SK-N-SH treated with all-trans-retinoic acid at 6 μM for 48 hours (cell line): ENCODE measurements around the gene ASAH2.

ENCODE experiments used
- ATAC-seq: fragments of 200-7000 bp; cut with Tn5 transposase; 3 replicates; pipeline ENCODE4 v1.9.1; 2020; ENCODE audit warnings: mild to moderate bottlenecking, moderate library complexity
- ARNTL ChIP-seq: fragments of 450-650 bp; formaldehyde crosslinking; IDR thresholded peaks from 2 replicates; pipeline ENCODE4 v1.5.0; 2020; ENCODE audit warnings: low read depth, mild to moderate bottlenecking, moderate library complexity, borderline replicate concordance
- BACH2 ChIP-seq: fragments of 250-450 bp; sonication (Bioruptor Pico); IDR thresholded peaks from 2 replicates; pipeline ENCODE4 v1.9.0; 2021; ENCODE audit warnings: mild to moderate bottlenecking, borderline replicate concordance
- CREB5 ChIP-seq: fragments of 250-450 bp; sonication (Bioruptor Pico); IDR thresholded peaks from 2 replicates; pipeline ENCODE4 v1.5.1; 2020; ENCODE audit warnings: low read depth, mild to moderate bottlenecking, moderate library complexity
- CSDC2 ChIP-seq: fragments of 250-450 bp; sonication (Bioruptor Pico); IDR thresholded peaks from 2 replicates; pipeline ENCODE4 v1.5.0; 2020; ENCODE audit warnings: mild to moderate bottlenecking, moderate library complexity
- CSRNP3 ChIP-seq: fragments of 250-450 bp; sonication (Bioruptor Pico); IDR thresholded peaks from 2 replicates; pipeline ENCODE4 v1.5.1; 2021; ENCODE audit warnings: mild to moderate bottlenecking, moderate library complexity
- ESRRG ChIP-seq: fragments of 250-450 bp; sonication (Bioruptor Pico); IDR thresholded peaks from 2 replicates; pipeline ENCODE4 v1.6.1; 2021; ENCODE audit warnings: mild to moderate bottlenecking
- GLIS3 ChIP-seq: fragments of 250-450 bp; sonication (Bioruptor Pico); IDR thresholded peaks from 2 replicates; pipeline ENCODE4 v1.5.0; 2020; ENCODE audit warnings: mild to moderate bottlenecking, moderate library complexity
- ISL1 ChIP-seq: fragments of 250-450 bp; sonication (Bioruptor Pico); IDR thresholded peaks from 2 replicates; pipeline ENCODE4 v2.1.2; 2022; ENCODE audit warnings: mild to moderate bottlenecking, moderate library complexity
- OSR1 ChIP-seq: fragments of 250-450 bp; sonication (Bioruptor Pico); IDR thresholded peaks from 2 replicates; pipeline ENCODE4 v1.8.0; 2022; ENCODE audit warnings: moderate library complexity, mild to moderate bottlenecking, inconsistent platforms
- PATZ1 ChIP-seq: fragments of 250-450 bp; sonication (Bioruptor Pico); IDR thresholded peaks from 2 replicates; pipeline ENCODE4 v1.8.0; 2020; ENCODE audit warnings: mild to moderate bottlenecking, moderate library complexity, borderline replicate concordance
- POU6F1 ChIP-seq: fragments of 250-450 bp; sonication (Bioruptor Pico); IDR thresholded peaks from 2 replicates; pipeline ENCODE4 v1.8.0; 2021; ENCODE audit warnings: low read depth, mild to moderate bottlenecking, moderate library complexity, borderline replicate concordance
- PPARA ChIP-seq: fragments of 250-450 bp; sonication (Bioruptor Pico); IDR thresholded peaks from 2 replicates; pipeline ENCODE4 v1.5.0; 2020; ENCODE audit warnings: mild to moderate bottlenecking, borderline replicate concordance
- RARB ChIP-seq: fragments of 250-450 bp; sonication (Bioruptor Pico); IDR thresholded peaks from 2 replicates; pipeline ENCODE4 v1.8.0; 2021; ENCODE audit warnings: mild to moderate bottlenecking, moderate library complexity
- SNAI2 ChIP-seq: fragments of 250-450 bp; sonication (Bioruptor Pico); IDR thresholded peaks from 2 replicates; pipeline ENCODE4 v1.5.0; 2020; ENCODE audit warnings: mild to moderate bottlenecking, moderate library complexity
- TCF4 ChIP-seq: fragments of 250-450 bp; sonication (Bioruptor Pico); IDR thresholded peaks from 2 replicates; pipeline ENCODE4 v1.8.0; 2021; ENCODE audit warnings: mild to moderate bottlenecking, moderate library complexity, borderline replicate concordance
- TOX ChIP-seq: fragments of 250-450 bp; sonication (Bioruptor Pico); IDR thresholded peaks from 2 replicates; pipeline ENCODE4 v1.8.0; 2021; ENCODE audit warnings: mild to moderate bottlenecking, moderate library complexity, borderline replicate concordance
- TSHZ2 ChIP-seq: fragments of 250-450 bp; sonication (Bioruptor Pico); IDR thresholded peaks from 2 replicates; pipeline ENCODE4 v1.5.0; 2020; ENCODE audit warnings: mild to moderate bottlenecking, moderate library complexity
- ZC3H10 ChIP-seq: fragments of 250-450 bp; sonication (Bioruptor Pico); IDR thresholded peaks from 2 replicates; pipeline ENCODE4 v1.5.1; 2021; ENCODE audit warnings: mild to moderate bottlenecking, moderate library complexity
- ZFP30 ChIP-seq: fragments of 450-650 bp; formaldehyde crosslinking; IDR thresholded peaks from 2 replicates; pipeline ENCODE4 v1.5.0; 2022; ENCODE audit warnings: mild to moderate bottlenecking, moderate library complexity
- ZNF8 ChIP-seq: fragments of 450-650 bp; formaldehyde crosslinking; IDR thresholded peaks from 2 replicates; pipeline ENCODE4 v1.5.0; 2020; ENCODE audit warnings: mild to moderate bottlenecking, moderate library complexity

ASAH2 gene

GRCh38 chr10:50231515-50232260 lies 19.6 kb downstream of the ASAH2 start:
- TF ChIP-seq GLIS3 (CRISPR knock-in tag), result no peak
- TF ChIP-seq RARB (CRISPR knock-in tag), result no peak
- no peak for TF ChIP-seq OSR1
- no peak for ATAC-seq

- TF ChIP-seq ZFP30 (CRISPR knock-in tag), result no peak
- TF ChIP-seq PPARA, result no peak
- no peak for TF ChIP-seq CSDC2 (CRISPR knock-in tag)
- no peak for TF ChIP-seq ZNF8
- no peak for TF ChIP-seq ISL1 (CRISPR knock-in tag)
- TF ChIP-seq ARNTL, result no peak
- TF ChIP-seq SNAI2 (CRISPR knock-in tag), result no peak
- no peak for TF ChIP-seq POU6F1 (CRISPR knock-in tag)
- TF ChIP-seq ZC3H10 (CRISPR knock-in tag), result no peak
- no peak for TF ChIP-seq ESRRG (CRISPR knock-in tag)
- TF ChIP-seq CSRNP3, result no peak
- no peak for TF ChIP-seq CREB5 (CRISPR knock-in tag)
- TF ChIP-seq TOX (CRISPR knock-in tag), result no peak
- TF ChIP-seq BACH2 (CRISPR knock-in tag), result no peak
- TF ChIP-seq GLIS3 (CRISPR knock-in tag), result no peak
- TF ChIP-seq OSR1, result no peak
- TF ChIP-seq TSHZ2 (CRISPR knock-in tag), result no peak
- TF ChIP-seq PATZ1 (CRISPR knock-in tag), result no peak
- no peak for TF ChIP-seq TCF4 (CRISPR knock-in tag)
- no peak for ATAC-seq
These were observed 21.9 kb downstream of the ASAH2 start for GRCh38 chr10:50229460-50229859.

GRCh38 chr10:50228672-50229071 lies 22.6 kb downstream of the ASAH2 start:
- TF ChIP-seq ZC3H10 (CRISPR knock-in tag), result no peak
- TF ChIP-seq BACH2 (CRISPR knock-in tag), result no peak
- TF ChIP-seq TSHZ2 (CRISPR knock-in tag), result no peak
- TF ChIP-seq PPARA, result no peak
- TF ChIP-seq TCF4 (CRISPR knock-in tag), result no peak
- no peak for TF ChIP-seq SNAI2 (CRISPR knock-in tag)
- no peak for TF ChIP-seq RARB (CRISPR knock-in tag)
- ATAC-seq, result no peak
